ENCODE measurements around the gene UGT8. TPM values are rescaled to one million over a fixed set of nuclear protein-coding genes. Genes with fewer than 3 reads are reported as not detected.

UGT8 gene
- total RNA-seq, 1 donor from 2014 or later: 6.4 TPM

DNA sequence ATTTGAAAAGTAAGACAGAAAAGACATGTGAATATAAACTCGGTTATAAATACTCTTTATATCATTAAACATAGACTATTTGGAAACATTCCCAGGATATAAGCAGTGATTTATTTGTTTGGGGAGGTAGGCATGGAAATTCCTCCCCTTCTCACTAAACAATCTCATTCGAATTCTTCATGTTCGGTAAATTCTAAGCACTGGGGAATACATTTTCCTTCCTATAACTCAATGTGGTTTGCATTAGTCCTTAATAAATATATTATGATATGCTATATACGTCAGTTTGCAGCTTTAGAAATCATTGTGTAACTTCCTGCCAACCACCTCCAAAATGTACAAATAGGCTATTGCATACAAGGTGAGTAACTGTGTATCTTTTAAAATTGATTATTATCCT is 99.6 kb downstream of the UGT8 start:
- no peak overlapping the region for H3K4me3 ChIP-seq (ENCODE audit: insufficient read depth, low read depth, low read length)
- Mint-ChIP-seq H3K27ac (ENCODE audit: unreplicated experiment) (no peak overlapping the region), H3K9me3 (ENCODE audit: unreplicated experiment) (no peaks in the 10 kb centered on the region), H3K4me1 (ENCODE audit: low read depth, unreplicated experiment) (peaks cover 2% of the 10 kb centered on the region), H3K27me3 (ENCODE audit: low read depth, unreplicated experiment) (no peaks in the 10 kb centered on the region), H3K4me3 (ENCODE audit: unreplicated experiment) (no peak overlapping the region), H3K36me3 (ENCODE audit: low read depth, unreplicated experiment) (no peaks in the 10 kb centered on the region)
- H3K9ac ChIP-seq (ENCODE audit: low read length): no peak overlapping the region
- no peaks in the 10 kb centered on the region for H3K36me3 ChIP-seq (ENCODE audit: insufficient read depth, low read length)
- H3K27ac ChIP-seq (ENCODE audit: low read depth, low read length): no peak overlapping the region
- H3K4me2 ChIP-seq (ENCODE audit: low read length): no peak overlapping the region
- no peaks in the 10 kb centered on the region for H3K4me1 ChIP-seq (ENCODE audit: insufficient read depth, low read length)
- DNase-seq (ENCODE audit: low read depth) (no peak), FAIRE-seq (no peak)
- no peaks in the 10 kb centered on the region for H3K27me3 ChIP-seq (ENCODE audit: insufficient read depth, low read length)
- no peak for TF ChIP-seq EZH2 (IDR thresholded peaks at IDR 0.05; ENCODE audit: insufficient read depth, low read length)
- TF ChIP-seq, protein P1, sequence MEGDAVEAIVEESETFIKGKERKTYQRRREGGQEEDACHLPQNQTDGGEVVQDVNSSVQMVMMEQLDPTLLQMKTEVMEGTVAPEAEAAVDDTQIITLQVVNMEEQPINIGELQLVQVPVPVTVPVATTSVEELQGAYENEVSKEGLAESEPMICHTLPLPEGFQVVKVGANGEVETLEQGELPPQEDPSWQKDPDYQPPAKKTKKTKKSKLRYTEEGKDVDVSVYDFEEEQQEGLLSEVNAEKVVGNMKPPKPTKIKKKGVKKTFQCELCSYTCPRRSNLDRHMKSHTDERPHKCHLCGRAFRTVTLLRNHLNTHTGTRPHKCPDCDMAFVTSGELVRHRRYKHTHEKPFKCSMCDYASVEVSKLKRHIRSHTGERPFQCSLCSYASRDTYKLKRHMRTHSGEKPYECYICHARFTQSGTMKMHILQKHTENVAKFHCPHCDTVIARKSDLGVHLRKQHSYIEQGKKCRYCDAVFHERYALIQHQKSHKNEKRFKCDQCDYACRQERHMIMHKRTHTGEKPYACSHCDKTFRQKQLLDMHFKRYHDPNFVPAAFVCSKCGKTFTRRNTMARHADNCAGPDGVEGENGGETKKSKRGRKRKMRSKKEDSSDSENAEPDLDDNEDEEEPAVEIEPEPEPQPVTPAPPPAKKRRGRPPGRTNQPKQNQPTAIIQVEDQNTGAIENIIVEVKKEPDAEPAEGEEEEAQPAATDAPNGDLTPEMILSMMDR (IDR thresholded peaks at IDR 0.05; ENCODE audit: insufficient read depth, low read depth, low read length): no peak
- H3K9me3 ChIP-seq (ENCODE audit: insufficient read depth, low read depth, low read length): no peaks in the 10 kb centered on the region
- no peaks in the 10 kb centered on the region for H4K20me1 ChIP-seq (ENCODE audit: insufficient read depth, low read length)
- H2AFZ ChIP-seq (ENCODE audit: low read depth, low read length): no peak overlapping the region
- no peaks in the 10 kb centered on the region for H3K79me2 ChIP-seq (ENCODE audit: insufficient read depth, low read length)

- no peak overlapping the region for H2AFZ ChIP-seq (ENCODE audit: low read depth, low read length)
- H4K20me1 ChIP-seq (ENCODE audit: insufficient read depth, low read length): no peaks in the 10 kb centered on the region
- H3K79me2 ChIP-seq (ENCODE audit: insufficient read depth, low read length): no peaks in the 10 kb centered on the region
- no peaks in the 10 kb centered on the region for H3K27me3 Mint-ChIP-seq (ENCODE audit: low read depth, unreplicated experiment)
- H3K4me1 ChIP-seq (ENCODE audit: insufficient read depth, low read length): no peaks in the 10 kb centered on the region
- H3K9ac ChIP-seq (ENCODE audit: low read length): no peak overlapping the region
- no peaks in the 10 kb centered on the region for H3K36me3 ChIP-seq (ENCODE audit: insufficient read depth, low read length)
- no peaks in the 10 kb centered on the region for H3K9me3 ChIP-seq (ENCODE audit: insufficient read depth, low read depth, low read length)
- H3K4me1 Mint-ChIP-seq (ENCODE audit: low read depth, unreplicated experiment): peaks cover 2% of the 10 kb centered on the region
- no peak overlapping the region for H3K4me3 ChIP-seq (ENCODE audit: insufficient read depth, low read depth, low read length)
- DNase-seq (ENCODE audit: low read depth) (no peak), FAIRE-seq (no peak)
- no peak overlapping the region for H3K4me2 ChIP-seq (ENCODE audit: low read length)
- H3K9me3 Mint-ChIP-seq (ENCODE audit: unreplicated experiment): no peaks in the 10 kb centered on the region
- no peaks in the 10 kb centered on the region for H3K27me3 ChIP-seq (ENCODE audit: insufficient read depth, low read length)
- TF ChIP-seq, protein P1 (IDR thresholded peaks at IDR 0.05; ENCODE audit: insufficient read depth, low read depth, low read length): no peak
- no peak overlapping the region for H3K4me3 Mint-ChIP-seq (ENCODE audit: unreplicated experiment)
- no peak overlapping the region for H3K27ac Mint-ChIP-seq (ENCODE audit: unreplicated experiment)
- H3K36me3 Mint-ChIP-seq (ENCODE audit: low read depth, unreplicated experiment): no peaks in the 10 kb centered on the region
- H3K27ac ChIP-seq (ENCODE audit: low read depth, low read length): no peak overlapping the region
These were observed 102.9 kb downstream of the UGT8 start for GRCh38 chr4:114701491-114701890.

- no peak for TF ChIP-seq EZH2 (IDR thresholded peaks at IDR 0.05; ENCODE audit: insufficient read depth, low read length)
- TF ChIP-seq, protein P1 (IDR thresholded peaks at IDR 0.05; ENCODE audit: insufficient read depth, low read depth, low read length): no peak
- no peaks in the 10 kb centered on the region for H4K20me1 ChIP-seq (ENCODE audit: insufficient read depth, low read length)
- H3K4me3 ChIP-seq (ENCODE audit: insufficient read depth, low read depth, low read length): no peak overlapping the region
- no peaks in the 10 kb centered on the region for H3K9me3 Mint-ChIP-seq (ENCODE audit: unreplicated experiment)
- no peaks in the 10 kb centered on the region for H3K36me3 ChIP-seq (ENCODE audit: insufficient read depth, low read length)
- no peak overlapping the region for H3K27ac Mint-ChIP-seq (ENCODE audit: unreplicated experiment)
- H3K4me2 ChIP-seq (ENCODE audit: low read length): no peak overlapping the region
- H3K9me3 ChIP-seq (ENCODE audit: insufficient read depth, low read depth, low read length): no peaks in the 10 kb centered on the region
- no peak overlapping the region for H2AFZ ChIP-seq (ENCODE audit: low read depth, low read length)
- H3K9ac ChIP-seq (ENCODE audit: low read length): no peak overlapping the region
- DNase-seq (ENCODE audit: low read depth) (no peak), FAIRE-seq (no peak)
- H3K27me3 ChIP-seq (ENCODE audit: insufficient read depth, low read length): no peaks in the 10 kb centered on the region
- no peaks in the 10 kb centered on the region for H3K27me3 Mint-ChIP-seq (ENCODE audit: low read depth, unreplicated experiment)
- H3K4me1 ChIP-seq (ENCODE audit: insufficient read depth, low read length): no peaks in the 10 kb centered on the region
- H3K79me2 ChIP-seq (ENCODE audit: insufficient read depth, low read length): no peaks in the 10 kb centered on the region
- H3K27ac ChIP-seq (ENCODE audit: low read depth, low read length): no peak overlapping the region
- H3K4me3 Mint-ChIP-seq (ENCODE audit: unreplicated experiment): no peak overlapping the region
- H3K36me3 Mint-ChIP-seq (ENCODE audit: low read depth, unreplicated experiment): no peaks in the 10 kb centered on the region
- no peaks in the 10 kb centered on the region for H3K4me1 Mint-ChIP-seq (ENCODE audit: low read depth, unreplicated experiment)
These were observed 118.8 kb downstream of the UGT8 start for GRCh38 chr4:114717432-114717831.

Measured in astrocyte (in vitro differentiated cells and primary cell).